NCI-H524 treated with DMSO at 0.1 percent for 48 hours (cell line): ENCODE results near the gene CPZ.
"Not testable (repeated sequence)": the region's sequence is repeated elsewhere in the genome, so short reads cannot be mapped to it uniquely, and the experiment has no call there.

Experiments used
- DNase-seq: peaks from one replicate; lab custom pipeline; 2025; lab: John Stamatoyannopoulos, UW

CPZ gene

DNA sequence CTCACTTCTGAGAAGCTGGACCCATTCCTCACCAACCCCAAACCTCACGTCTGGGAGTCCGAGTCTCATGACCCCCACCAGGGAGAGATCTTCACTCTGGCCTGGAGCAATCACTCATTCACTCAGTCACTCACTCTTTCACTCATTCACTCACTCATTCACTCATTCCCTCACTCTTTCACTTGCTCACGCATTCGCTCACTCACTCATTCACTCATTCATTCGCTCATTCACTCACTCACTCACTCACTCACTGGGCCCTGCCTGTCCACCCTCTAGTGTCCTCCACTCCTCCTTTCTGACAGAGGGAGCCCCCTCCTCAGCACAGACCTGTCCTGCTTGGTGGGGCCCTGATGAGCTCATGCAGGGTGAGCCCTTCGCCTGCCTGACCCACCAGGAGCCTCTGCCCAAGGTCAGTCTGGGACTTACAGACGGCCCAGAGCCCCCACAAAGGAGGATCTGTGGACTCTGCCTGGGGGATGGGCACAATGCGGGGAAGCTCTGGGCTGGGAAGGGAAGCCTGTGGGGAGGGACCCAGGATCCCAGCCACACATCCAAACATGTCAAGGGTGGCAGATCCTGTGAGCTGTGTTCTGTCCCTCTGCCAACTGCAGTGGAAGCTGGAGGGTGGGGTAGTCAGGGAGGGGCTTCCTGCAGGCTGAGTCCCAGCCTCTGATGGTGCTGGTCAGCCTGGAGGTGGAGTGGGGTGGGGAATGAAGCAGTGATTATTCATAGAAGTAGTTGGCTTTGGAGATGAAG, 18.5 kb downstream of the CPZ start:
- no peak for DNase-seq

DNA sequence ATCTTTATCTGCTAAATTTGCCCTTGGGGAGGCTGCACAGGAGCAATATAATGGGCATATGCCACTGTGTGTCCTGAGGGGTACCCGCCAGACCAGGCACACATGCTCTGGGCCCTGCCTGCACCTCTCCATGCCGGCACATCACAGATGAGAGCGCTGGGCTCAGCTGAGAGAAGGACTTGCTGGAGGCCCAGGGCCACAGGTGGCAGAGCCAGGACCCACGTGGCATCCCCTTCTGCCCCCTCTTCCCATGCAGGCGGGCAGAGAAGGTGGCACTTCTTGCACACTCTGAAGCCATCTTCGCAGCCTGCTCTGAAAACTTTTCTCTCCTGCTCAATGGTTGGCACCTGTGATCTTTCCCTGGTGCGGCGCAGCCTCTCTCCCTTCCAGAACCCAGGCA, 20.1 kb downstream of the CPZ start:
- no peak for DNase-seq

DNA sequence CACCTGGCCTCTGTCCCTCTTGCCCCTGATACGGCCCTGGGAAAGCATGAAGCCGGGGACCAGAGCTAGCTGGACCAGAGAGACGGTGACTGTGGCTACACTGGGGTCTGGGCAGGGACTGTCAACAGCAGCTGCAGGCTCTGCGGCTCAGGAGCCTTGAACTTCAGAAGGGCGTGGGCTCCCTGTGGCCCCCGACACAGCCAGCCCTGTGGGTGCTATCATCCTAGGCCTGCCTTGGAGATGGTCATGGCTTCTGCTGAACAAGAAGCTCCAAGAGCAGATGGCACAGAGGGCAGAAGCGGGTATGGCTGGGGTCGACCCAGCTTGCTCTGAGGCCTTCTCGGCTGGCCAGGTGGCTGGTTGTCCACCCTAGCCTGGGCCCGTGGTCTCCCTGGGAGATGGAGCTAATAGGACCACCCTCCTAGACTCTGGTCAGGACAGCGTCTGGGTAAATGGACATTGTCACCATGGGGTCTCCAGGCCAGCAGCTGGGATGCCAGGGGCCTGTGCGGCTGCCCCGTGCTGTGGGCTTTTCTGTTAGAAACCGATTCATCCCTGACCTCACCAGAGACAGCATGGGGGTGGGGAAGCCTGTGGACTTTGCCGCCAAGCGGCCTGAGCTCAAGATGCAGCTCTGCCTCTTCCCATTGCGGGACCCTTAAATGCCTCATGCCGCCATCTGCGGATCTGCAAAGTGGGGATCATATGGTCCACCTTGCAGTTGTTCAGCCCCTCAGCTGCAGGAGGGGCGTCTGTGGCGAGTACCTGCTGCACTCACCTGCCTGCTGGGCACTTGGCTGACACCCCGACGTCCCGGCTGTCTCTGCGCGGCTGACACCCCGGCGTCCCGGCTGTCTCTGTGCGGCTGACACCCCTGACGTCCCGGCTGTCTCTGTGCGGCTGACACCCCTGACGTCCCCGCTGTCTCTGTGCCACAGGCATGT, 21.1 kb downstream of the CPZ start:
- DNase-seq = no peak

DNA sequence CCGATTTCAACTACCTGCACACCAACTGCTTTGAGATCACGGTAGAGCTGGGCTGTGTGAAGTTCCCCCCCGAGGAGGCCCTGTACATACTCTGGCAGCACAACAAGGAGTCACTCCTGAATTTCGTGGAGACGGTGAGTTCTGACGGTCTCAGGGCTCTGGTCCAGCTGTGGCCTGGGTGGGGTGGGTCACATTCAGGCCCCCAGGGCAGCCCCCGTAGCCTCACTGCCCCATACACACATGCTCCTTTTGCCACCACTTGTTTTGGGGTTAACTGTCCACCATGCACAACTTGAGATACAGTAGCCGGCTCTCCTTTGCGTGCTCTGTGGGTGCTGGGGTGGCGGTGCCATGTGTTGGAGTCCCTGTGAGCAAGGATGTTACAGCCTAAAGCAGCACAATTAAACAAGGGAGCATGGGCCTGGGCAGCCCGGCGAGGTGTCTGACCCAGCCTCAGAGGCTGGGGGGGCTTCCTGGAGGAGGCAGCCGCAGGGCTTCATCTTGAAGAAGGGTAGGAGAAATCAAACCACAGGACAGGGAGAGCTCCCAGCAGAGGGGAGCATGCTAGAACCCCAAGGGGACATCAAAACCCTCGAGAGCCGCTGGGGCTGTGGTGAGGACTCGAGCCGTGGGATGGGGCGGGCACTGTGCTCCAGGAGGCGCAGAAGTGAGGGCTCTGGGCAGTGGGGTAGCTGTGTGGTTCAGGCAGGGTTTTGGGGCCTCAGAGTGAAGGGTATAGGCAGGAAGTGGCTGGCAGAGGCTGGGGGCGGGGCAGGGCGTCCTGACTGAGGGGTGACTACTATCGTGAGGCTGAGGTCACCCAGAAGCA, 22.0 kb downstream of the CPZ start:
- no peak for DNase-seq

DNA sequence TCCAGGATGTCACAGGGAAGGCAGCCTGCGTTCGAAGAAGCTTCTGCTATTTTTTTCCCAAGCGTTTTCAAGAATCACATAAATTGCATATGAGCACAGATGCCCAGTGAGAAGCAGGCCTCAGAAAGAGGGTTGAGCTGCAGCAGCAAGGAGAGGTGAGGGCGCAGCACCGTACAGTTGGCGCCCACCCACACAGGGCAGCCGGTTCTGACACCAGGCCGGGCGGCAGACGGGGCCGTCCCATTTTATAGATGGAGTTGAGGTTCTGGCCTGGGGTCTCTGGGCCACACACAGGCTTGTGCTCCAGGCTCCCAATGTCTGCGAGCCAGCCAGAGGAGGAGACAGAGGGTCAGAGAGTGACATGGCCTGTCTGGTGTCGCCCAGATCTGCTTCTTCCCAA, 22.8 kb downstream of the CPZ start:
- no peak for DNase-seq

DNA sequence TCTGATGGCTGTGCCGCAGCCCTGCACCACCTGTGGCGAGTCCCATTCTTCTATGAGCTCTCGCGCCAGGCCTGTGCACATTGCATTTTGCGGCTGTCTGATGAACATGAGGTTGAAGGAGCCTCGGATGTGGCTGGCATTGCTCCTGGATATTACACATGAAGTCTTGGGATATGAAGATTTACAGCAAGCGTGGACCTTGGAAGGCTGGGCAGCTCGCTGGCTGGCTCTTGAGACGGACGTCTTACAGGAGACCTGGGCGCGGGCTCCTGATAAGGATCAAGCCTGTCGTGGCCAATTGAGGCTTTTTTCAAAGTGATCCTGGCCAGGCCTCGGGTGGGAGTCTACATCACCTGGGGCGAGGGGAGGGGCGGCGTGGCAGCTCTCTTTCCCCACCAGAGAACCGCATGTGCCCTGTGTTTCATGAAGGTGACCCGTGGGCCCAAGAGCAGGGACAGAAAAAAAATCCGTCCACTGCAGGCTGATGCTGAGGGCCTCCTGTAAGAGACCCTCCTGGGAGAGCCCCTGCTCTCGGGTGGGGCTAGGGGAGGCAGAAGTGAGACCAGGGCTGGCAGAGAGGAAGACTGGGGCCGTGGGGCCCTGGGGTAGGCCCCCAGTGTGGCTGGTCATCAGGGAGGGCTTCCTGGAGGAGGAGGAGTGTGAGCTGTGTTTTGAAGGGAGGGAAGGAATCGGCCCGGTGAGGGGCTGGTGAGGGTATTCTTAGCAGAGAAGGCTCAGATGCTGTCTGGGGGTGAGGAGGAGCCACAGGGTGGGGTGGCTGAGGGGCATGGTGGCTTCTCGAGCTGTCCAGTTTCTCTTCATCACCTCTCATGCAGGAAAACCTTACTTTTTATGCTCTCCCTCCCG, 23.6 kb downstream of the CPZ start:
- no peak for DNase-seq

DNA sequence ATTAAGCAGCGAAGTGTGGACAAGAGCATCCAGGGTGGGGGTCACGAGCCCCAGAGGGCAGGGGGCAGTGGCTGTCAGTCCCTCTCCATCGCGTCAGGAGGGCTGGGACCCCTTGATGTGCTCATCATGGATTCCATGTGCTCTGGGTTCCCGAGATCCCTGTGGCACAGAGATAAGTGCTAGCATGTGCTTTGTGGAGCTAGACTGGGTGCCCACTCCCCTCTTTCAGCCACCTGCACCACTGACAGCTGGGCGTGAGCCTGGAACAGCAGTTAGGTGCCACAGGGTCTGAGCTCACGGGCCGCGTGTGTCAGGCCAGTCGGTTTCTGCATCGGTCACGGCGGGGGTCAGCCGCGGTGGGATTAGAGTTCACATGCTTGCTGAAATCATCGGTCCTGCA, 24.3 kb downstream of the CPZ start:
- DNase-seq = no peak

DNA sequence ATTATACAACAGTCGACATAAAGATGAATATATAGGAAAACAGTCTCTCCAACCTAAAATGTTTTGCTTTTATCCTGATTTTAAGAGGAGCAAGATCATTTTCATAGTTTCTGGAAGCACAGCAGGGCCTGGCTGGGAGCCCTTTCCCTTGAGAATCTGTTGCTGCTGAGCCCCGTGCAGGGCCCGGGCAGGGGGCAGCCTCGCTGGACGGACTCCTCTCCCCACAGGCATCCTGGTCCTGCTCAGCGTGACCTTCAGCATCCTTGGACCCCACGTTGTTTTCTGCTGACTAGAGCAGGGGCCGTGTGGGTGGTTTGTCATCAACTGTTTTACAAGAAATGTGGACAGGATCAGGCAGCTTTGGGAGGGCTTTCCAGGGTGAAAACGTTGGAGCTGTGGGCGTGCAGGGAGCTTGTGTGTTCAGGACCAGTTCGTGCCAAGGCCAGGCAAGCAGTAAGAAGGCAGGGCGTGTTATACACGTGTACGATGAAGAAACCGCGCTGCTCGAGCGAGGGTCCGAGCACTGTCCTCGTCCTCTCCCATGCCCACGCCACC, 25.0 kb downstream of the CPZ start:
- DNase-seq = no peak

DNA sequence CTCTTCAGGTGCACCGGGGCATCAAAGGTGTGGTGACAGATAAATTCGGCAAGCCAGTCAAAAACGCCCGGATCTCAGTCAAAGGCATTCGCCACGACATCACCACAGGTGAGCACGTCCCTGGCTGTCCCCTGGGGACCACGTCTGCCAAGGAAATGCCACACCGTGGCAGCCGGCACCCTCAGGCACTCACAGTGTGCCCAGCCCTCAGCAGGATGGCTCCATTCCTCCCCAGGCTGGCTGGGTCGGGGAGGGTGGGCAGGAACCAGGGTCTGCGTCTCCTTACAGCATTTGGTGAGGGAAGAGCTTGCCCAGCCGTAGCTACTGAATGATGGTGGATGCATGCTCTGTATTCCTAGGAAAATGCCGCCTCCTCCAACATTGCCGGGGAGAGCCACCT, 25.9 kb downstream of the CPZ start:
- DNase-seq = no peak

DNA sequence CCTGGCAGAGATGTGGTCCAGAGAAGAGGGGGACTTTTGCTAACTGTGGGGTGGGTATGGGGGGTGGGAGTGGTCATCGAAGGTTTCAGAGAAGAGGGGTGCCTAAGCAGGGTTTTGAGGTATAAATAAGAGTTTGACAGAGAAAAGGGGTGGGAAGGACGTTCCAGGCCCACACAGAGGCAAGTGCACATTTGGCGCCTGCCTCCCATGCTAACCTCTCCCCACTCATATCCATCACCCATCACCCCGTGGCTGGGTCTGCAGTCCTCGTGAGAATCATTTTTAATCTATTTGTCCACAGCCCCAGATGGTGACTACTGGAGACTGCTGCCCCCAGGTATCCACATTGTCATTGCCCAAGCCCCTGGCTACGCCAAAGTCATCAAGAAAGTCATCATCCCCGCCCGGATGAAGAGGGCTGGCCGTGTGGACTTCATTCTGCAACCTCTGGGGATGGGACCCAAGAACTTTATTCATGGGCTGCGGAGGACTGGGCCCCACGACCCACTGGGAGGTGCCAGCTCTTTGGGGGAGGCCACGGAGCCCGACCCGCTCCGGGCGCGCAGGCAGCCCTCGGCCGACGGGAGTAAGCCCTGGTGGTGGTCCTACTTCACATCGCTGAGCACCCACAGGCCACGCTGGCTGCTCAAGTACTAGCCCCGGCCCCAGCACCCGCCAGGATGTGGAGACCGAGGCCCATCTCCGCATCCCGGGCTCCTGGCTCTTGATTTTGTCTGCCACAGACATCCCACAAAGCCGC, 26.6 kb downstream of the CPZ start:
- no peak for DNase-seq

DNA sequence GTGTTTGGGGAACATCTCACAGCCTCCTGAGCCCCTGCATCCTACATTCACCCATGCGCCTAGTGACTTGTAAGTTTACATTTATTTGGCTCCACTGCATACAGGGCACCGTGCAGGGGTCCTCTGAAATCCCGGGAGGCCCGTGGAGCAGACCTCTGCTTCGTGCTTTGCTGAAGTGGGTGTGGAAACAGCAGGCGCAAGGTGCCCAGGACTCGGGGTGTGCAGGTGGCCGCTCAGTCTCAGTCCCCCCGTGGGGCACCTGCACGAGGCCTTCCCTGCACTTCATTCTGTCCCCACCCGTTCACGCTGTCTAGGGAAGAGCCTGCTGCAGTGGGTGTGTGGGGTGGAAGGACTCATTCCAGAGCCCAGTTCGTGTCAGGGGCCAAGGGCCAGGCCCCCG, 28.6 kb downstream of the CPZ start:
- DNase-seq = not testable (repeated sequence)

DNA sequence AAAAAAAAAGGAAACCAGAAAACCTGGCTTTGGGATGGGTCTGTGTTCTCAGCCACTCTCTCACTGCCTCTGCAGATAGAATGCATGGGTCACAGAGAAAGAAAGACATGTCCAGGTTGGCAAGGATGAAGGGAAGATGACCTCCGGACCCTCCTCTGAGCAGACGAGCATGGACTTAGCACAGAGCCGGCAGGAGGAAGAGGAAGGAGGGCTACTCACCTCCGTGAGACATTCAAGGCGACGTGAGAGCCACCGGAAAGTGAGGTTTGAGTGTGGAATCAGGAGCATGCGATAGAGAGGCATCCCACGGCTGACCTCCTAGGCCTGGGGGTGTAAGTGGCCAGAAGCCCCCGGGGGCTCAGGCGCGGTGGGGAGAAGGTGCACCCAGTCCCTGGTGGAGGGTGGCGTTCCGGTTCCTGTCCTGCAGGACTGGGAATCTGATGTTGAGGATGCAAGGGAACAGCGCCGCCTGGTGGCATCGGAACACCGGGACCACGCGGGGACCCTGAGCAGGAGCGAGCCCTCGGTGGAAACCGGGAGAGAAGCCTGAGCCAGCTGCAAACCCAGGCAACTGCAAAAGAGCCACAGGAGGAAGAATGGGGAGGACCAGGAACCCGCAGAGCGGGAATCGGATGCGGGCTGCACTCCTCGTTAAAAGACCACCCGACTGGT, 32.2 kb downstream of the CPZ start:
- DNase-seq = not testable (repeated sequence)

DNA sequence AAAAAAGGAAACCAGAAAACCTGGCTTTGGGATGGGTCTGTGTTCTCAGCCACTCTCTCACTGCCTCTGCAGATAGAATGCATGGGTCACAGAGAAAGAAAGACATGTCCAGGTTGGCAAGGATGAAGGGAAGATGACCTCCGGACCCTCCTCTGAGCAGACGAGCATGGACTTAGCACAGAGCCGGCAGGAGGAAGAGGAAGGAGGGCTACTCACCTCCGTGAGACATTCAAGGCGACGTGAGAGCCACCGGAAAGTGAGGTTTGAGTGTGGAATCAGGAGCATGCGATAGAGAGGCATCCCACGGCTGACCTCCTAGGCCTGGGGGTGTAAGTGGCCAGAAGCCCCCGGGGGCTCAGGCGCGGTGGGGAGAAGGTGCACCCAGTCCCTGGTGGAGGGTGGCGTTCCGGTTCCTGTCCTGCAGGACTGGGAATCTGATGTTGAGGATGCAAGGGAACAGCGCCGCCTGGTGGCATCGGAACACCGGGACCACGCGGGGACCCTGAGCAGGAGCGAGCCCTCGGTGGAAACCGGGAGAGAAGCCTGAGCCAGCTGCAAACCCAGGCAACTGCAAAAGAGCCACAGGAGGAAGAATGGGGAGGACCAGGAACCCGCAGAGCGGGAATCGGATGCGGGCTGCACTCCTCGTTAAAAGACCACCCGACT, 37.8 kb downstream of the CPZ start:
- DNase-seq = not testable (repeated sequence)

DNA sequence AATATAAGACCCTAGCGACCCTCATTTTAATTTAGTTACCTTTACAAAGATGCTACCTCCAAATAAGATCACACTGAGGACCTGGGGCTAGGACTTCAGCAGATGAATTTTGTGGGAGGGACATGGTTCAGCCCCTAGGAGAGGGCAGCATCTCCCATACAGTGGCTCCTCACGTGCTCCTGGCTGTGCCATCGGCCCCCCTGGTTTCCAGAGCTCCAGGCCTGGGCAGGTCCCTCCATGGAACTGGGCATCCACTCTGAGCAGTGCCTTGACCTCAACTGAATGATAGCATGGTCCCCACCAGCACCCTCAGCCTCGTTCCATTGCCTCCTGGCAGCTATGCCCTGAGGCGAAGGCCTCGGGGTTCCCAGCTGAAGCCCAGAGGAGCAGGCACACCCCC, 39.3 kb downstream of the CPZ start:
- DNase-seq = not testable (repeated sequence)

DNA sequence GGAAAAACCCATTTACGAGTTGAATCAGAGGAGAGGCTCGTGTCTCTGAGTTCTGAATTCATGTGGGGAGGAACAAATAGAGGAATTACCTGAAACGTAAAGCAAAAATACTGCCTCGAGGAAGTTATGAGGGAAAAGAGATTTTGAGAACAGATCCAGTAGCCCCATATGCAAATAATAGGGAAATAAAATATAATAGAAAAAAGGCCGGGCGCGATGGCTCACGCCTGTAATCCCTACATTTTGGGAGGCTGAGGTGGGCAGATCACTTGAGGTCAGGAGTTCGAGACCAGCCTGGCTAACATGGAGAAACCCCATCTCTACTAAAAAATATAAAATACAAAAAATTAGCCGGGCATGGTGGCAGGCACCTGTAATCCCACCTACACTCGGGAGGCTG, 42.2 kb downstream of the CPZ start:
- not testable (repeated sequence) for DNase-seq

DNA sequence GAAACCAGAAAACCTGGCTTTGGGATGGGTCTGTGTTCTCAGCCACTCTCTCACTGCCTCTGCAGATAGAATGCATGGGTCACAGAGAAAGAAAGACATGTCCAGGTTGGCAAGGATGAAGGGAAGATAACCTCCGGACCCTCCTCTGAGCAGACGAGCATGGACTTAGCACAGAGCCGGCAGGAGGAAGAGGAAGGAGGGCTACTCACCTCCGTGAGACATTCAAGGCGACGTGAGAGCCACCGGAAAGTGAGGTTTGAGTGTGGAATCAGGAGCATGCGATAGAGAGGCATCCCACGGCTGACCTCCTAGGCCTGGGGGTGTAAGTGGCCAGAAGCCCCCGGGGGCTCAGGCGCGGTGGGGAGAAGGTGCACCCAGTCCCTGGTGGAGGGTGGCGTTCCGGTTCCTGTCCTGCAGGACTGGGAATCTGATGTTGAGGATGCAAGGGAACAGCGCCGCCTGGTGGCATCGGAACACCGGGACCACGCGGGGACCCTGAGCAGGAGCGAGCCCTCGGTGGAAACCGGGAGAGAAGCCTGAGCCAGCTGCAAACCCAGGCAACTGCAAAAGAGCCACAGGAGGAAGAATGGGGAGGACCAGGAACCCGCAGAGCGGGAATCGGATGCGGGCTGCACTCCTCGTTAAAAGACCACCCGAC, 43.5 kb downstream of the CPZ start:
- DNase-seq = not testable (repeated sequence)

DNA sequence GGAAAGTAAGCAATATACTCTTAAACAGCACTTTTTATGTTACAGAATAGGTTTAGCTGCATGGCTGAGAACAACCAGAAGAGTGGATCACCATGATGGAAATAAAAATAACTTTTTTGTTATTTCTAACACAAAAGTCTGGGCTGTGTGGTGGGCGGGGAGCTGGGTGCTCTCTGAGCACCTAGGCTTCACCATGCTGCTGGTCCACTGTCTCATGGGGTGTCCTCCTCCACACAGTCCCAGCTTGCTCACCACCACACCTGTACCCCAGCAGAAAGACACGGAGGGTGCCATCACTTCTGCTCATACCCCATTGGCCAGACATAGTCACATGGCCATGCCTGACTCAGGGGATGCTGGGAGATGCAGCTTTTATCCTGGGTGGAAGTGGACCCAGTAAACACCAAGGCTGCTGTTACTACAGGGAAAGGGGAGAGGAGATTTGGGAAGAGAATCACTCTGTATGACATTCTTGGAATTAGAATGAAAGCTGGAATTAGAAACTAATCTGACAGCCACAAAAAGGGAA, 45.0 kb downstream of the CPZ start:
- no peak for DNase-seq

DNA sequence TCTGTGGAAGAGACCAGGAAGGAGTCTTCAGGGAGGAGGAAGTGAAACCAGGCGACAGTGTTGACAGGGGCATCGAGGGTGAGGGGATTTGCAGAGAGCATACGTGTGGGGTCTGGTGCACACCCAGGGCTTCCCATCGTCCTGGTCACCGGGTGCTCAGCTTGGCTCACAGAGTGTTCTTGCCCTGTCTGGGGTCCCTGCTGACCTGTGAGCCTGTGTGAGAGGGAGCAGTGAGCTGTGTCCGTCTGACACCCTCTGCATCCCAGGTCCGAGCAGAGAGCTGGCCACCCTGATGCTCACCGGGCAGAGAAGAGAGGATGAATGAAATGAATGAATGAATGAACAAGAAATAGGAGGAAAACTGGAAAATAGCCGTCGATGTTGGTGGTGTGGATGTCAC, 46.5 kb downstream of the CPZ start:
- DNase-seq = no peak
